ENCODE measurements around the gene LNP1. TPM values are rescaled to one million over a fixed set of nuclear protein-coding genes. Genes with fewer than 3 reads are reported as not detected.
"Not testable (repeated sequence)": the region's sequence is repeated elsewhere in the genome, so short reads cannot be mapped to it uniquely, and the experiment has no call there.

The LNP1 gene
- total RNA-seq, 1 experiment from 2014 or later = 1.8 TPM

DNA sequence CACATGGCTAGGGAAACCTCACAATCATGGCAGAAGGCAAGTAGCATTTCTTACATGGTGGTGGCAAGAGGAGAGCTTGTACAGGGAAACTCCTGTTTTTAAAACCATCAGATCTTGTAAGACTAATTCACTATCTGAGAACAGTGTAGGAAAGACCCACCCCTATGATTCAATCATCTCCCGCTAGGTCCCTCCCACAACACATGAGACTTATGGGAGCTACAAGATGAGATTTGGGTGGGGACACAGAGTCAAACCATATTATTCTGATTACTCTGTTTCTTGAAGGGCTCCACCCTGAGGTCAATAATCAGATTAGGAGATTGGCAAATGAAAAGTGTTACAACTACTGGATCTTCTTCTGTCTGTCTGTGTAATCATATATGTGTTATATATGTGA lies 69.6 kb downstream of the LNP1 start:
- POLR2A ChIA-PET = no interaction called here
- in situ Hi-C loops (cut with HindIII; ENCODE audit: low pct_unique_long_range_greater_than_20kb, low sequenced_read_pairs) = no loop called here
- TF ChIP-seq, protein P1, sequence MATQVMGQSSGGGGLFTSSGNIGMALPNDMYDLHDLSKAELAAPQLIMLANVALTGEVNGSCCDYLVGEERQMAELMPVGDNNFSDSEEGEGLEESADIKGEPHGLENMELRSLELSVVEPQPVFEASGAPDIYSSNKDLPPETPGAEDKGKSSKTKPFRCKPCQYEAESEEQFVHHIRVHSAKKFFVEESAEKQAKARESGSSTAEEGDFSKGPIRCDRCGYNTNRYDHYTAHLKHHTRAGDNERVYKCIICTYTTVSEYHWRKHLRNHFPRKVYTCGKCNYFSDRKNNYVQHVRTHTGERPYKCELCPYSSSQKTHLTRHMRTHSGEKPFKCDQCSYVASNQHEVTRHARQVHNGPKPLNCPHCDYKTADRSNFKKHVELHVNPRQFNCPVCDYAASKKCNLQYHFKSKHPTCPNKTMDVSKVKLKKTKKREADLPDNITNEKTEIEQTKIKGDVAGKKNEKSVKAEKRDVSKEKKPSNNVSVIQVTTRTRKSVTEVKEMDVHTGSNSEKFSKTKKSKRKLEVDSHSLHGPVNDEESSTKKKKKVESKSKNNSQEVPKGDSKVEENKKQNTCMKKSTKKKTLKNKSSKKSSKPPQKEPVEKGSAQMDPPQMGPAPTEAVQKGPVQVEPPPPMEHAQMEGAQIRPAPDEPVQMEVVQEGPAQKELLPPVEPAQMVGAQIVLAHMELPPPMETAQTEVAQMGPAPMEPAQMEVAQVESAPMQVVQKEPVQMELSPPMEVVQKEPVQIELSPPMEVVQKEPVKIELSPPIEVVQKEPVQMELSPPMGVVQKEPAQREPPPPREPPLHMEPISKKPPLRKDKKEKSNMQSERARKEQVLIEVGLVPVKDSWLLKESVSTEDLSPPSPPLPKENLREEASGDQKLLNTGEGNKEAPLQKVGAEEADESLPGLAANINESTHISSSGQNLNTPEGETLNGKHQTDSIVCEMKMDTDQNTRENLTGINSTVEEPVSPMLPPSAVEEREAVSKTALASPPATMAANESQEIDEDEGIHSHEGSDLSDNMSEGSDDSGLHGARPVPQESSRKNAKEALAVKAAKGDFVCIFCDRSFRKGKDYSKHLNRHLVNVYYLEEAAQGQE (IDR thresholded peaks at IDR 0.05; ENCODE audit: insufficient read depth in 1 of 2, low read depth in 2 of 2, low read length in 1 of 2) = no peak
- no peak for TF ChIP-seq POLR2AphosphoS5 (IDR thresholded peaks at IDR 0.05; ENCODE audit: low read depth, low read length)
- TF ChIP-seq, protein P2, sequence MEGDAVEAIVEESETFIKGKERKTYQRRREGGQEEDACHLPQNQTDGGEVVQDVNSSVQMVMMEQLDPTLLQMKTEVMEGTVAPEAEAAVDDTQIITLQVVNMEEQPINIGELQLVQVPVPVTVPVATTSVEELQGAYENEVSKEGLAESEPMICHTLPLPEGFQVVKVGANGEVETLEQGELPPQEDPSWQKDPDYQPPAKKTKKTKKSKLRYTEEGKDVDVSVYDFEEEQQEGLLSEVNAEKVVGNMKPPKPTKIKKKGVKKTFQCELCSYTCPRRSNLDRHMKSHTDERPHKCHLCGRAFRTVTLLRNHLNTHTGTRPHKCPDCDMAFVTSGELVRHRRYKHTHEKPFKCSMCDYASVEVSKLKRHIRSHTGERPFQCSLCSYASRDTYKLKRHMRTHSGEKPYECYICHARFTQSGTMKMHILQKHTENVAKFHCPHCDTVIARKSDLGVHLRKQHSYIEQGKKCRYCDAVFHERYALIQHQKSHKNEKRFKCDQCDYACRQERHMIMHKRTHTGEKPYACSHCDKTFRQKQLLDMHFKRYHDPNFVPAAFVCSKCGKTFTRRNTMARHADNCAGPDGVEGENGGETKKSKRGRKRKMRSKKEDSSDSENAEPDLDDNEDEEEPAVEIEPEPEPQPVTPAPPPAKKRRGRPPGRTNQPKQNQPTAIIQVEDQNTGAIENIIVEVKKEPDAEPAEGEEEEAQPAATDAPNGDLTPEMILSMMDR (IDR thresholded peaks at IDR 0.05) = no peak

DNA sequence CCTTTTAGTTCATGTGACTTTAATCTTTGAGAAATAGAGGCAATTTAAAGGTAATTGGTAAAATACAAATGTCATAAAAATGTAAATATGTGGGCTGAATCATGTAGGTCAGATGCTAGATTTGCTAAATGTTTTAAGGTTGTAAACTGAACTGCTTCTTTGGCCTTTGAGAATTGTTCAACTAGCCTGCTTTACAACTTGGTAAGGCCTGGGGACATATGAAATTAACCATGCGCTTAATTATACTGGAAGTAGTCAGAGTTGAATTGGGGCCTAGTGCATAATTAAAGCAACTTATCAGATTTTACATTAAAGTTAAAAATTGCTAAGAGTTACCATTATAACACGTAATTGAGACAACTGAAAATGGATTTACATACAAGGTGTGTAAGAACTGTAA lies 70.1 kb downstream of the LNP1 start:
- H3K27ac ChIP-seq (ENCODE audit: low read length) = no peak overlapping the region
- in situ Hi-C loops (cut with HindIII; ENCODE audit: low pct_unique_long_range_greater_than_20kb, low sequenced_read_pairs) = no loop called here
- BruUV-seq (replicated peaks) = no TSS peak
- intact Hi-C loops (cut with micrococcal nuclease; ENCODE audit: unreplicated experiment) = no loop called here
- DNase-seq (ENCODE audit: low read depth, low spot score) (no peak), ATAC-seq (no peak)
- H3K9me3 ChIP-seq (ENCODE audit: control insufficient read depth, insufficient read depth, low read depth, low read length) = peaks cover 6% of the 10 kb centered on the region; the same call in 1 of the 2 replicates
- TF ChIP-seq SIN3A (IDR thresholded peaks at IDR 0.05; ENCODE audit: borderline replicate concordance, insufficient read depth, low read depth, low read length) = no peak
- no peak for TF ChIP-seq POLR2AphosphoS5 (IDR thresholded peaks at IDR 0.05; ENCODE audit: low read depth, low read length)
- TF ChIP-seq, protein P1 (IDR thresholded peaks at IDR 0.05; ENCODE audit: insufficient read depth in 1 of 2, low read depth in 2 of 2, low read length in 1 of 2) = no peak
- no peak for TF ChIP-seq TCF7L2 (IDR thresholded peaks at IDR 0.05; ENCODE audit: low read depth, low read length)
- TF ChIP-seq, protein P2 (IDR thresholded peaks at IDR 0.05) = no peak
- no peaks in the 10 kb centered on the region for H3K27me3 ChIP-seq (ENCODE audit: control insufficient read depth, insufficient read depth, low read length)
- no peaks in the 10 kb centered on the region for H3K36me3 ChIP-seq (ENCODE audit: control insufficient read depth, insufficient read depth, low read length)
- ChIA-PET POLR2A (no interaction called here), CTCF (no interaction called here)
- H3K4me3 ChIP-seq (ENCODE audit: low read depth in 2 of 2, low read length in 2 of 2) = no peak overlapping the region
- H3K4me1 ChIP-seq (ENCODE audit: control insufficient read depth, insufficient read depth, low read length) = no peaks in the 10 kb centered on the region

More for the DNA sequence above, 69.6 kb downstream of the LNP1 start:
- no peak for DNase-seq (ENCODE audit: low read depth, low spot score)
- CTCF ChIA-PET = no interaction called here
- Histone ChIP-seq H3K27me3 (ENCODE audit: control insufficient read depth, insufficient read depth, low read length) (no peaks in the 10 kb centered on the region), H3K27ac (ENCODE audit: low read length) (no peak overlapping the region), H3K4me1 (ENCODE audit: control insufficient read depth, insufficient read depth, low read length) (no peaks in the 10 kb centered on the region), H3K9me3 (ENCODE audit: control insufficient read depth, insufficient read depth, low read depth, low read length) (peaks cover 6% of the 10 kb centered on the region; the same call in 1 of the 2 replicates), H3K36me3 (ENCODE audit: control insufficient read depth, insufficient read depth, low read length) (no peaks in the 10 kb centered on the region), H3K4me3 (ENCODE audit: low read depth in 2 of 2, low read length in 2 of 2) (no peak overlapping the region)
- intact Hi-C loops (cut with micrococcal nuclease; ENCODE audit: unreplicated experiment) = no loop called here
- no peak for ATAC-seq
- no TSS peak for BruUV-seq (replicated peaks)

DNA sequence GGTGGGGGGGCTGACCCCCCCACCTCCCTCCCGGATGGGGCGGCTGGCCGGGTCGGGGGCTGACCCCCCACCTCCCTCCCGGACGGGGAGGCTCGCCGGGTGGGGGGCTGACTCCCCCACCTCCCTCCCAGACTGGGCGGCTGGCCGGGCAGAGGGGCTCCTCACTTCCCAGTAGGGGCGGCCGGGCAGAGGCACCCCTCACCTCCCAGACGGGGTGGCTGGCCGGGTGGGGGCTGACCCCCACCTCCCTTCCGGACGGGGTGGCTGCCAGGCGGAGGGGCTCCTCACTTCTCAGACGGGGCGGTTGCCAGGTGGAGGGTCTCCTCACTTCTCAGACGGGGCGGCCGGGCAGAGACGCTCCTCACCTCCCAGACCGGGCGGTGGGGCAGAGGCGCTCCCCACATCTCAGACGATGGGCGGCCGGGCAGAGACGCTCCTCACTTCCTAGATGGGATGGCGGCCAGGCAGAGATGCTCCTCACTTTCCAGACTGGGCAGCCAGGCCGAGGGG lies 76.6 kb downstream of the LNP1 start:
- H3K36me3 ChIP-seq (ENCODE audit: control insufficient read depth, insufficient read depth, low read length); CTCF ChIA-PET; in situ Hi-C loops (cut with HindIII; ENCODE audit: low pct_unique_long_range_greater_than_20kb, low sequenced_read_pairs); BruUV-seq (replicated peaks); H3K27me3 ChIP-seq (ENCODE audit: control insufficient read depth, insufficient read depth, low read length); POLR2A ChIA-PET; H3K4me3 ChIP-seq (ENCODE audit: low read depth in 2 of 2, low read length in 2 of 2); intact Hi-C loops (cut with micrococcal nuclease; ENCODE audit: unreplicated experiment); DNase-seq (ENCODE audit: low read depth, low spot score); H3K9me3 ChIP-seq (ENCODE audit: control insufficient read depth, insufficient read depth, low read depth, low read length); ATAC-seq; H3K4me1 ChIP-seq (ENCODE audit: control insufficient read depth, insufficient read depth, low read length); H3K27ac ChIP-seq (ENCODE audit: low read length): not testable (repeated sequence)

DNA sequence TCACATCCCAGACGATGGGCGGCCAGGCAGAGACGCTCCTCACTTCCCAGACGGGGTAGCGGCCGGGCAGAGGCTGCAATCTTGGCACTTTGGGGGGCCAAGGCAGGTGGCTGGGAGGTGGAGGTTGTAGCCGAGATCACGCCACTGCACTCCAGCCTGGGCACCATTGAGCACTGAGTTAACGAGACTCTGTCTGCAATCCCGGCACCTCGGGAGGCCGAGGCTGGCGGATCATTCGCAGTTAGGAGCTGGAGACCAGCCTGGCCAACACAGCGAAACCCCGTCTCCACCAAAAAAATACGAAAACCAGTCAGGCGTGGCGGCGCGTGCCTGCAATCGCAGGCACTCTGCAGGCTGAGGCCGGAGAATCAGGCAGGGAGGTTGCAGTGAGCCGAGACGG lies 77.2 kb downstream of the LNP1 start:
- in situ Hi-C loops (cut with HindIII; ENCODE audit: low pct_unique_long_range_greater_than_20kb, low sequenced_read_pairs); H3K4me3 ChIP-seq (ENCODE audit: low read depth in 2 of 2, low read length in 2 of 2); BruUV-seq (replicated peaks); CTCF ChIA-PET; H3K27ac ChIP-seq (ENCODE audit: low read length); intact Hi-C loops (cut with micrococcal nuclease; ENCODE audit: unreplicated experiment); POLR2A ChIA-PET; H3K9me3 ChIP-seq (ENCODE audit: control insufficient read depth, insufficient read depth, low read depth, low read length); DNase-seq (ENCODE audit: low read depth, low spot score); H3K36me3 ChIP-seq (ENCODE audit: control insufficient read depth, insufficient read depth, low read length); H3K4me1 ChIP-seq (ENCODE audit: control insufficient read depth, insufficient read depth, low read length); ATAC-seq: not testable (repeated sequence)
- H3K27me3 ChIP-seq (ENCODE audit: control insufficient read depth, insufficient read depth, low read length) = peaks cover 11% of the 10 kb centered on the region
